Fibroblast of mammary gland (primary cell): ENCODE measurements around the gene WWOX.

Experiments used
- DNase-seq: peaks from one replicate; pipeline ENCODE4 v3.0.0-alpha.2; 2010; ENCODE audit warnings: low read depth
- H3K4me3 ChIP-seq: 2 replicates; pipeline ENCODE4 v1.5.1; 2011; ENCODE audit warnings: low read depth, mild to moderate bottlenecking, low read length, moderate library complexity; ENCODE audit not compliant: control insufficient read depth
- CTCF ChIP-seq: conservative IDR thresholded peaks from 2 replicates; pipeline ENCODE4 v1.5.1; 2011; ENCODE audit warnings: low read depth, low read length, inconsistent platforms; ENCODE audit not compliant: control insufficient read depth, insufficient read depth

WWOX gene

DNA sequence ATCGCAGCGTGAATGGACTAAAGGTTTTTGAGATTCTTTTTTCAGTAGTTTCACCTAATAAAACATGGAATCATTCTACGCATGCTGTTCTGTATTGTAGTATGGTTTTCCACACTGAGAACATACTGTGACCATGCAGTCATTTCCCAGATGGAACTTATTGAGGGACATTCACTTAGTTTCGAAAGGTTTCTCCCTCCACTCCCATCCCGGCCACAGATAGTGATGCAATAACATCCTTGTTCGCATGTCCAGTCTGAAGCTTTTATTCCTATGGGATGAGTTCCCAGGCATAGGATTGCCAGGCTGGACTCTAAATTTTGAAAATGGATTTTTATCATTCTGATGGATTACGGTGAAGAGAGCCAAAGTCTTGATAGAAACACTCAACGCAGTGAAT lies 420.4 kb downstream of the WWOX start:
- H3K4me3 ChIP-seq: no peak overlapping the region
- TF ChIP-seq CTCF: no peak
- DNase-seq: no peak

DNA sequence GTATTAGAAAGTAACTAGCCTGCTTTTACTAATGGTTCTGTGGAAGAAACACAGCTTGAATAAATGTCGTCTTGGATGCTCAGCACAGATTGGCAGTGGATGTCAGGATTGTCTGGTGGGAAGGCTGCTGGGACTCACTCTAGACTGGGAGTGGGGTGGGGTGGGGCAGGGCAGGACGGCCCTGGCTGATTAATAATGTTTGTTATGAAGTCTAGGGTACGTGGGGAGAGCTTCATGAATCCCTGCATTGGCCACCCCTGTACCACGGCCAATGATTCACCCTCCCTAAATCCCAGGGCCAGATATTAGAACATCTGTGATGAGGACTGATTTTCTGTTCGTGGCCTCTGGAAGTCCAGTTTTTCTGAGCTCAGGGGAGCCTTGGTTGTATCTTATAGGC lies 421.0 kb downstream of the WWOX start:
- H3K4me3 ChIP-seq: no peak overlapping the region
- no peak for TF ChIP-seq CTCF
- DNase-seq: no peak

- no peak for TF ChIP-seq CTCF
- H3K4me3 ChIP-seq: no peak overlapping the region
- DNase-seq: no peak
Measured at GRCh38 chr16:78522327-78522726, 422.9 kb downstream of the WWOX start.

DNA sequence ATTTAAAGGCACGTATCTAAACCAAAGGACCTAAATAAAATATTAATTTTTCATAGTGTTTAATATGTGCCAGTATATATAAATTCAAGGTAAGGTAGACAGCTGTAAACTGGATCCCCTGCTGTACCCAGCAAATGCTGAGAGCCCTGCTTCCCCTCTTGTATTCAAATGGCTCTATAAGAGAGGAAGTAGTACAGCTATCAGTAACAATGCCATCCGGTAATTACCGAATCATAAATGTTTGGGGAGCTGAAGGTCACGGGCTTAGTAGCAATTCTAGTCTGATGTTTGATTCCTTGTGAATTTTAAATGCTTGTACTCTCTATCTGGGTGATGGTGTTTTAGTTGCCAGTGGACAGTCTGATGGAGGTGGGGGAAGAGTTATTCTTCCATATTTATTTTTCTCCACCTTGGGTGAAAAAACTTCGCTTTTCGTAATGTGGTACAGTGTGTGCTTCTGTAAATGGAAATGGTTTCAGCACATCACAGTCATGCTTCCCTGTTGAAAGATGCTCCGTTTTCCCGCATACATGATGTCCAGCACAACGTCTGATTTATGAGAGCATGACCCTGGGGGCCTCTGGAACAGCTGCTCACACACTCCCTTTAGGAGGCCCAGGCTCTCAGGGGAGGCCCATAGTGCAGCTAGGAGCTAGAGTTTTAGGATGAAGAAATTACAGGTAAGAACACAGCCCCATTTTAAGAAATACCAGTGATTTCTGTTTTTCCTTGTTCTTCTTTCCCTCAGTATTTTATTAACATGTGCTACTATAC lies 423.9 kb downstream of the WWOX start:
- TF ChIP-seq CTCF: no peak
- H3K4me3 ChIP-seq: no peak overlapping the region
- DNase-seq: no peak

DNA sequence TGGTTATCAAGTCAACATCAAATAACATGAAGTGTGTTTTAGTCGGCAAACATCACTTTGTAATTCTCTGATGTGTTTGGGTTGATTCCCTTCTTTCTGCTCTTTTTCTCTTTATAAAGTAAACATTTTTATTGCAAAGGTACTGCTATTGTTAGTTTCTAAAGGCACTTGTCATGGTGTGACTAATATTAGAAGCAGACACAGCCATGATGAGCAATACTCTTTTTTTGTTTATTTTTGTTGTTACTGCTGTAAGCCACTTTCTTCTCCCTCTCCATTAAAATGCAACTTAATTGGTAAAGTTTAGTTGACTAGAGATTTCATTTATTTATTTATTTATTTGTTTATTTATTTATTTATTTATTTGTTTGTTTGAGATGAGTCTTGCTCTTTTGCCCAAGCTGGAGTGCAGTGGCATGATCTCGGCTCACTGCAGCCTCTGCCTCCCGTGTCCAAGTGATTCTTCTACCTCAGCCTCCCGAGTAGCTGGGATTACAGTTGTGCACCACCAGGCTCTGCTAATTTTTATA lies 424.7 kb downstream of the WWOX start:
- H3K4me3 ChIP-seq: no peak overlapping the region
- no peak for DNase-seq
- no peak for TF ChIP-seq CTCF

DNA sequence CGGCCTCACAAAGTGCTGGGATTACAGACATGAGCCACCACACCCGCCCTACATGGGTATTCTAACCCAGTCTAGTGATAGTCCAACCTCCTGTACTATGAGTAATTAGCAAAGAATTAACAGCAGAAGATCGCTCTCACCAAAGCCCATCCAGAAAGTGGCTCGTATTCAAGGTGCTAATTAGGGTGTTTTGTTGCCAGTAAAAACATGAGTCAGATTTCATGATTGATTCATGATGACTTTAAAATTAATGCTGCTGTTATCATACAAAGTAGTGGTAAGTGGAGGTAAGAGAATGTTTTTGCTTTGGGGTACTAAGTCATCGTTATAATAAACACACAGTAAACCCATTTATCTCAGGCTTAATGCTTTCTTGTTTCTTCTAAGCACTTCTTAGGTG lies 428.8 kb downstream of the WWOX start:
- no peak for DNase-seq
- no peak for TF ChIP-seq CTCF
- no peak overlapping the region for H3K4me3 ChIP-seq
